ENCODE measurements around the gene ADGRG3.
"Not testable (repeated sequence)": the region's sequence is repeated elsewhere in the genome, so short reads cannot be mapped to it uniquely, and the experiment has no call there.

The ADGRG3 gene

GRCh38 chr16:57699481-57699880, 31.4 kb downstream of the ADGRG3 start:
- no peak for DNase-seq

- DNase-seq = no peak
These were observed 31.8 kb downstream of the ADGRG3 start for GRCh38 chr16:57699899-57700298.

- DNase-seq = no peak
These were observed 32.9 kb downstream of the ADGRG3 start for GRCh38 chr16:57700781-57701551.

GRCh38 chr16:57701759-57702371, 33.8 kb downstream of the ADGRG3 start:
- DNase-seq = no peak

- DNase-seq = no peak
These were observed 35.4 kb downstream of the ADGRG3 start for GRCh38 chr16:57703416-57704010.

GRCh38 chr16:57704011-57704904, 36.2 kb downstream of the ADGRG3 start:
- no peak for DNase-seq

- DNase-seq = no peak
These were observed 37.1 kb downstream of the ADGRG3 start for GRCh38 chr16:57704905-57705852.

GRCh38 chr16:57706717-57707116, 38.6 kb downstream of the ADGRG3 start:
- DNase-seq = no peak

- DNase-seq = no peak
These were observed 39.2 kb downstream of the ADGRG3 start for GRCh38 chr16:57707331-57707730.

GRCh38 chr16:57708168-57708567, 40.1 kb downstream of the ADGRG3 start:
- DNase-seq = no peak

- no peak for DNase-seq
These were observed 41.6 kb downstream of the ADGRG3 start for GRCh38 chr16:57709663-57710062.

- DNase-seq = no peak
These were observed 43.2 kb downstream of the ADGRG3 start for GRCh38 chr16:57711346-57711745.

GRCh38 chr16:57711993-57712392, 43.9 kb downstream of the ADGRG3 start:
- DNase-seq = no peak

- DNase-seq = not testable (repeated sequence)
These were observed 44.5 kb downstream of the ADGRG3 start for GRCh38 chr16:57712569-57712968.

- DNase-seq = no peak
These were observed 45.5 kb downstream of the ADGRG3 start for GRCh38 chr16:57713596-57713995.

- no peak for DNase-seq
These were observed 45.9 kb downstream of the ADGRG3 start for GRCh38 chr16:57714047-57714446.

- DNase-seq = no peak
These were observed 52.1 kb downstream of the ADGRG3 start for GRCh38 chr16:57720142-57720575.

GRCh38 chr16:57721356-57722209, 53.5 kb downstream of the ADGRG3 start:
- no peak for DNase-seq

- DNase-seq = no peak
These were observed 54.0 kb downstream of the ADGRG3 start for GRCh38 chr16:57722210-57722499.

GRCh38 chr16:57722651-57723050, 54.5 kb downstream of the ADGRG3 start:
- no peak for DNase-seq

- DNase-seq = no peak
These were observed 55.1 kb downstream of the ADGRG3 start for GRCh38 chr16:57723170-57723569.

Data from activated CD4-positive, alpha-beta T cell treated with anti-CD3 and anti-CD28 coated beads for 1 hour (primary cell).